ENCODE measurements around the gene CDS2.

DNA sequence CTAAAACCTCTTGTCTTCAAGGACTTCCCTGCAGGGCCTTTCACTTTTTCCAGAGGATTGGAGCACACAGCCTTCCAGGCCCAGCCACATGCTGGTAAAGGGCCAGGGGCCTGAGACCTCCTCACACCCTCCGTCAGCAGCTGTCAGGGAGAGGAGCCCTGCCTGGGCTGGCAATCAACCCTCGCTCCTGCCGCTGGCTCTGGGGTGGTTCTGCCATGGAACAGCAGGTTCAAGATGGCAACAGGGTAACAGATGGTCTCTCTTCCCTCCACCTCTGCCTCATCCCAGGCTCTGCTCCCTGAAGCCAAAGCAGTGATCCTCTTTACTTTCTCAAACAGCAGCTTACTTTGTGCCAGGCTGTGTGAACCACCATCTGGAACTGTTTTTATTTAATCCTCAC is 30.9 kb upstream of the CDS2 start:
- TF ChIP-seq, protein P1, sequence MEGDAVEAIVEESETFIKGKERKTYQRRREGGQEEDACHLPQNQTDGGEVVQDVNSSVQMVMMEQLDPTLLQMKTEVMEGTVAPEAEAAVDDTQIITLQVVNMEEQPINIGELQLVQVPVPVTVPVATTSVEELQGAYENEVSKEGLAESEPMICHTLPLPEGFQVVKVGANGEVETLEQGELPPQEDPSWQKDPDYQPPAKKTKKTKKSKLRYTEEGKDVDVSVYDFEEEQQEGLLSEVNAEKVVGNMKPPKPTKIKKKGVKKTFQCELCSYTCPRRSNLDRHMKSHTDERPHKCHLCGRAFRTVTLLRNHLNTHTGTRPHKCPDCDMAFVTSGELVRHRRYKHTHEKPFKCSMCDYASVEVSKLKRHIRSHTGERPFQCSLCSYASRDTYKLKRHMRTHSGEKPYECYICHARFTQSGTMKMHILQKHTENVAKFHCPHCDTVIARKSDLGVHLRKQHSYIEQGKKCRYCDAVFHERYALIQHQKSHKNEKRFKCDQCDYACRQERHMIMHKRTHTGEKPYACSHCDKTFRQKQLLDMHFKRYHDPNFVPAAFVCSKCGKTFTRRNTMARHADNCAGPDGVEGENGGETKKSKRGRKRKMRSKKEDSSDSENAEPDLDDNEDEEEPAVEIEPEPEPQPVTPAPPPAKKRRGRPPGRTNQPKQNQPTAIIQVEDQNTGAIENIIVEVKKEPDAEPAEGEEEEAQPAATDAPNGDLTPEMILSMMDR (IDR thresholded peaks at IDR 0.05), result no peak
- TF ChIP-seq, protein P2, sequence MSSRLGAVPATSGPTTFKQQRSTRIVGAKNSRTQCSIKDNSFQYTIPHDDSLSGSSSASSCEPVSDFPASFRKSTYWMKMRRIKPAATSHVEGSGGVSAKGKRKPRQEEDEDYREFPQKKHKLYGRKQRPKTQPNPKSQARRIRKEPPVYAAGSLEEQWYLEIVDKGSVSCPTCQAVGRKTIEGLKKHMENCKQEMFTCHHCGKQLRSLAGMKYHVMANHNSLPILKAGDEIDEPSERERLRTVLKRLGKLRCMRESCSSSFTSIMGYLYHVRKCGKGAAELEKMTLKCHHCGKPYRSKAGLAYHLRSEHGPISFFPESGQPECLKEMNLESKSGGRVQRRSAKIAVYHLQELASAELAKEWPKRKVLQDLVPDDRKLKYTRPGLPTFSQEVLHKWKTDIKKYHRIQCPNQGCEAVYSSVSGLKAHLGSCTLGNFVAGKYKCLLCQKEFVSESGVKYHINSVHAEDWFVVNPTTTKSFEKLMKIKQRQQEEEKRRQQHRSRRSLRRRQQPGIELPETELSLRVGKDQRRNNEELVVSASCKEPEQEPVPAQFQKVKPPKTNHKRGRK (CRISPR knock-in tag; IDR thresholded peaks at IDR 0.05; ENCODE audit: borderline replicate concordance), result no peak
- TF ChIP-seq, protein P3, sequence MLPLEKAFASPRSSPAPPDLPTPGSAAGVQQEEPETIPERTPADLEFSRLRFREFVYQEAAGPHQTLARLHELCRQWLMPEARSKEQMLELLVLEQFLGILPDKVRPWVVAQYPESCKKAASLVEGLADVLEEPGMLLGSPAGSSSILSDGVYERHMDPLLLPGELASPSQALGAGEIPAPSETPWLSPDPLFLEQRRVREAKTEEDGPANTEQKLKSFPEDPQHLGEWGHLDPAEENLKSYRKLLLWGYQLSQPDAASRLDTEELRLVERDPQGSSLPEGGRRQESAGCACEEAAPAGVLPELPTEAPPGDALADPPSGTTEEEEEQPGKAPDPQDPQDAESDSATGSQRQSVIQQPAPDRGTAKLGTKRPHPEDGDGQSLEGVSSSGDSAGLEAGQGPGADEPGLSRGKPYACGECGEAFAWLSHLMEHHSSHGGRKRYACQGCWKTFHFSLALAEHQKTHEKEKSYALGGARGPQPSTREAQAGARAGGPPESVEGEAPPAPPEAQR (CRISPR knock-in tag; IDR thresholded peaks at IDR 0.05), result no peak
- no peak for TF ChIP-seq KAT7 (CRISPR knock-in tag; IDR thresholded peaks at IDR 0.05; ENCODE audit: borderline replicate concordance)
- TF ChIP-seq NFATC4 (CRISPR knock-in tag; IDR thresholded peaks at IDR 0.05), result no peak
- TF ChIP-seq SOX15 (CRISPR knock-in tag; IDR thresholded peaks at IDR 0.05), result no peak
- no peak for TF ChIP-seq OVOL2 (CRISPR knock-in tag; IDR thresholded peaks at IDR 0.05; ENCODE audit: borderline replicate concordance)
- TF ChIP-seq NFYB (CRISPR knock-in tag; conservative IDR thresholded peaks at IDR 0.05; ENCODE audit: low read depth), result no peak
- TF ChIP-seq GABPB1 (CRISPR knock-in tag; IDR thresholded peaks at IDR 0.05), result no peak
- no peak for TF ChIP-seq ZNF121 (CRISPR knock-in tag; IDR thresholded peaks at IDR 0.05)
- TF ChIP-seq, protein P4, sequence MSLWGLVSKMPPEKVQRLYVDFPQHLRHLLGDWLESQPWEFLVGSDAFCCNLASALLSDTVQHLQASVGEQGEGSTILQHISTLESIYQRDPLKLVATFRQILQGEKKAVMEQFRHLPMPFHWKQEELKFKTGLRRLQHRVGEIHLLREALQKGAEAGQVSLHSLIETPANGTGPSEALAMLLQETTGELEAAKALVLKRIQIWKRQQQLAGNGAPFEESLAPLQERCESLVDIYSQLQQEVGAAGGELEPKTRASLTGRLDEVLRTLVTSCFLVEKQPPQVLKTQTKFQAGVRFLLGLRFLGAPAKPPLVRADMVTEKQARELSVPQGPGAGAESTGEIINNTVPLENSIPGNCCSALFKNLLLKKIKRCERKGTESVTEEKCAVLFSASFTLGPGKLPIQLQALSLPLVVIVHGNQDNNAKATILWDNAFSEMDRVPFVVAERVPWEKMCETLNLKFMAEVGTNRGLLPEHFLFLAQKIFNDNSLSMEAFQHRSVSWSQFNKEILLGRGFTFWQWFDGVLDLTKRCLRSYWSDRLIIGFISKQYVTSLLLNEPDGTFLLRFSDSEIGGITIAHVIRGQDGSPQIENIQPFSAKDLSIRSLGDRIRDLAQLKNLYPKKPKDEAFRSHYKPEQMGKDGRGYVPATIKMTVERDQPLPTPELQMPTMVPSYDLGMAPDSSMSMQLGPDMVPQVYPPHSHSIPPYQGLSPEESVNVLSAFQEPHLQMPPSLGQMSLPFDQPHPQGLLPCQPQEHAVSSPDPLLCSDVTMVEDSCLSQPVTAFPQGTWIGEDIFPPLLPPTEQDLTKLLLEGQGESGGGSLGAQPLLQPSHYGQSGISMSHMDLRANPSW (CRISPR knock-in tag; conservative IDR thresholded peaks at IDR 0.05; ENCODE audit: low read depth), result no peak
- no peak for TF ChIP-seq NR2C2 (CRISPR knock-in tag; IDR thresholded peaks at IDR 0.05)
